HEK293 (cell line): ENCODE results near the gene FLYWCH1.

Experiments used
- CTCF ChIA-PET: fragments of 350-600 bp; formaldehyde crosslinking; extraction: SDS; loops from one replicate; lab custom pipeline; 2021; ENCODE audit warnings: antibody characterized with exemption; lab: Yijun Ruan, JAX
- POLR2A ChIA-PET: fragments of 300-600 bp; formaldehyde crosslinking; extraction: SDS; loops from one replicate; lab custom pipeline; 2020; ENCODE audit warnings: antibody characterized with exemption, inconsistent platforms; lab: Yijun Ruan, JAX
- H3K27ac ChIP-seq: fragments of 200-500 bp; sonication (Bioruptor generic); 2 replicates; pipeline ENCODE4 v1.5.1; 2014; ENCODE audit warnings: low read depth, low read length, control low read depth, inconsistent platforms; ENCODE audit errors: extremely low read depth
- H3K36me3 ChIP-seq, 2 experiments: fragments of 200-500 bp in 1 of 2; sonication (Bioruptor generic) in 1 of 2; 1 replicate in 1 of 2; 2 replicates in 1 of 2; pipeline ENCODE4 v1.5.1; 2014 to 2017; ENCODE audit warnings: inconsistent platforms in 2 of 2, low read length in 2 of 2; ENCODE audit not compliant: control insufficient read depth in 2 of 2, insufficient read depth in 1 of 2
- H3K4me1 ChIP-seq: fragments of 200-500 bp; sonication (Bioruptor generic); 2 replicates; pipeline ENCODE4 v1.5.1; 2014; ENCODE audit warnings: mild to moderate bottlenecking, low read length, inconsistent platforms; ENCODE audit not compliant: control insufficient read depth, insufficient read depth
- H3K4me3 ChIP-seq: 2 replicates; pipeline ENCODE4 v1.5.1; 2011; ENCODE audit warnings: low read depth, mild to moderate bottlenecking, control low read depth, low read length, moderate library complexity
- H3K9me3 ChIP-seq: fragments of 200-500 bp; sonication (Bioruptor generic); 2 replicates; pipeline ENCODE4 v1.5.1; 2014; ENCODE audit warnings: low read depth, low read length, inconsistent platforms; ENCODE audit not compliant: control insufficient read depth, insufficient read depth
- ELK4 ChIP-seq: IDR thresholded peaks from 2 replicates; pipeline ENCODE4 v1.6.1; 2011; ENCODE audit warnings: mild to moderate bottlenecking, low read depth, low read length, borderline replicate concordance
- PRDM10 ChIP-seq: fragments of 450-650 bp; formaldehyde crosslinking; IDR thresholded peaks from 2 replicates; pipeline ENCODE4 v1.5.1; 2016; ENCODE audit warnings: missing biosample characterization, missing genetic modification characterization
- SP2 ChIP-seq: fragments of 450-650 bp; formaldehyde crosslinking; IDR thresholded peaks from 2 replicates; pipeline ENCODE4 v1.5.1; 2016; ENCODE audit warnings: missing biosample characterization, missing genetic modification characterization
- ZNF23 ChIP-seq: fragments of 450-650 bp; formaldehyde crosslinking; IDR thresholded peaks from 2 replicates; pipeline ENCODE4 v1.5.1; 2016; ENCODE audit warnings: missing biosample characterization, missing genetic modification characterization, borderline replicate concordance

Gene FLYWCH1

GRCh38 chr16:2999929-3000328 lies 88.2 kb downstream of the FLYWCH1 start:
- POLR2A ChIA-PET = interaction anchor here (0.6 to 12.4 kb wide), 2 partner anchors 24 to 133 kb away, joined by 3 to 247 read pairs; partner anchors contain the start of genes CLDN6, HCFC1R1, THOC6 and TNFRSF12A
- CTCF ChIA-PET = interaction anchor here (9.6 kb wide), 1 partner anchor 31 kb away, joined by 149 read pairs; no protein-coding TSS in a partner anchor

GRCh38 chr16:3000540-3000939 lies 88.8 kb downstream of the FLYWCH1 start:
- TF ChIP-seq SP2 (tag by site-specific recombination) (peak; percentile 8; the same call in 1 of the 2 replicates), ELK4 (no peak)
- ChIA-PET POLR2A (interaction anchor here (0.6 to 12.4 kb wide), 2 partner anchors 23 to 133 kb away, joined by 3 to 247 read pairs; partner anchors contain the start of genes CLDN6, HCFC1R1, THOC6 and TNFRSF12A), CTCF (interaction anchor here (9.6 kb wide), 1 partner anchor 30 kb away, joined by 149 read pairs; no protein-coding TSS in a partner anchor)
- H3K4me1 ChIP-seq = no peaks in the 10 kb centered on the region
- H3K27ac ChIP-seq = no peak overlapping the region
- H3K4me3 ChIP-seq = no peak overlapping the region
- no peaks in the 10 kb centered on the region for H3K9me3 ChIP-seq
- H3K36me3 ChIP-seq = no peaks in the 10 kb centered on the region

More at GRCh38 chr16:2999929-3000328, 88.2 kb downstream of the FLYWCH1 start:
- TF ChIP-seq PRDM10 (tag by site-specific recombination) (peak; percentile 97), SP2 (tag by site-specific recombination) (peak; percentile 29; the same call in 1 of the 2 replicates), ZNF23 (tag by site-specific recombination) (no peak)
- H3K9me3 ChIP-seq = no peaks in the 10 kb centered on the region
- no peaks in the 10 kb centered on the region for H3K36me3 ChIP-seq
- no peak overlapping the region for H3K4me3 ChIP-seq
- no peak overlapping the region for H3K27ac ChIP-seq
- no peaks in the 10 kb centered on the region for H3K4me1 ChIP-seq
